Measurements from ENCODE around the gene DCDC2B.
"Not testable (repeated sequence)": the region's sequence is repeated elsewhere in the genome, so short reads cannot be mapped to it uniquely, and the experiment has no call there.

Gene DCDC2B

GRCh38 chr1:32208891-32209328, at the start of gene DCDC2B:
Gene DCDC2B, plus strand, starts transcription at chr1:32209089. Its CDS starts 5 bp downstream, at chr1:32209094.
- FAIRE-seq, result no peak

- no peak for FAIRE-seq
Observed at GRCh38 chr1:32159189-32159588, 49.7 kb upstream of the DCDC2B start.

- no peak for FAIRE-seq
Observed at GRCh38 chr1:32163405-32163804, 45.5 kb upstream of the DCDC2B start.

- FAIRE-seq, result not testable (repeated sequence)
Observed at GRCh38 chr1:32165633-32166032, 43.3 kb upstream of the DCDC2B start.

GRCh38 chr1:32170991-32171390, 37.9 kb upstream of the DCDC2B start:
- no peak for FAIRE-seq

- no peak for FAIRE-seq
Observed at GRCh38 chr1:32172621-32173245, 36.2 kb upstream of the DCDC2B start.

GRCh38 chr1:32178380-32179192, 30.3 kb upstream of the DCDC2B start:
- FAIRE-seq, result no peak

GRCh38 chr1:32179193-32179442, 29.8 kb upstream of the DCDC2B start:
- FAIRE-seq, result no peak

- no peak for FAIRE-seq
Observed at GRCh38 chr1:32179443-32180185, 29.3 kb upstream of the DCDC2B start, which contains the start of gene TXLNA. Gene TXLNA, plus strand, starts transcription at chr1:32179675. Its CDS starts 671 bp downstream, at chr1:32180346.

- no peak for FAIRE-seq
Observed at GRCh38 chr1:32180186-32181060, 28.5 kb upstream of the DCDC2B start.

- no peak for FAIRE-seq
Observed at GRCh38 chr1:32181065-32181464, 27.8 kb upstream of the DCDC2B start.

- FAIRE-seq, result no peak
Observed at GRCh38 chr1:32181563-32181962, 27.3 kb upstream of the DCDC2B start.

GRCh38 chr1:32182060-32182459, 26.8 kb upstream of the DCDC2B start:
- no peak for FAIRE-seq

- FAIRE-seq, result no peak
Observed at GRCh38 chr1:32184650-32185049, 24.2 kb upstream of the DCDC2B start.

GRCh38 chr1:32186077-32186476, 22.8 kb upstream of the DCDC2B start:
- FAIRE-seq, result no peak

GRCh38 chr1:32186491-32186890, 22.4 kb upstream of the DCDC2B start:
- no peak for FAIRE-seq

GRCh38 chr1:32187850-32188249, 21.0 kb upstream of the DCDC2B start:
- no peak for FAIRE-seq

- FAIRE-seq, result no peak
Observed at GRCh38 chr1:32192220-32192948, 16.5 kb upstream of the DCDC2B start.

- no peak for FAIRE-seq
Observed at GRCh38 chr1:32194984-32195383, 13.9 kb upstream of the DCDC2B start.

GRCh38 chr1:32195531-32195930, 13.4 kb upstream of the DCDC2B start:
- no peak for FAIRE-seq

GRCh38 chr1:32195972-32196823, 12.7 kb upstream of the DCDC2B start:
- FAIRE-seq, result no peak

Measured in colon (tissue), 2 donors.